Erythroblast (primary cell): ENCODE data around the gene ATG101.

Experiments used
- GATA1 ChIP-seq: IDR thresholded peaks from 2 replicates; pipeline ENCODE4 v1.6.1; 2011; ENCODE audit warnings: low read depth, mild to moderate bottlenecking, control low read depth, low read length, moderate library complexity
- POLR2A ChIP-seq: IDR thresholded peaks from 2 replicates; pipeline ENCODE4 v1.6.1; 2011; ENCODE audit warnings: mild to moderate bottlenecking, low read length

- TF ChIP-seq POLR2A (no peak), GATA1 (no peak)
These were observed 20.5 kb downstream of the ATG101 start for GRCh38 chr12:52090291-52090690.
